Nephron progenitor cell (in vitro differentiated cells): ENCODE measurements around the gene OTOP2.

Source experiments
- DNase-seq: peaks from one replicate; pipeline ENCODE4 v3.0.0; 2021
- H3K27ac Mint-ChIP-seq: 2 replicates; pipeline ENCODE4 v1.8.0; 2021; ENCODE audit warnings: mild to moderate bottlenecking, moderate library complexity, mixed read lengths
- H3K27me3 Mint-ChIP-seq: 2 replicates; pipeline ENCODE4 v1.8.0; 2021; ENCODE audit warnings: mild to moderate bottlenecking, low read depth, mixed read lengths; ENCODE audit not compliant: poor library complexity
- H3K36me3 Mint-ChIP-seq: 2 replicates; pipeline ENCODE4 v1.8.0; 2021; ENCODE audit warnings: low read depth, mixed read lengths
- H3K4me1 Mint-ChIP-seq: 2 replicates; pipeline ENCODE4 v1.8.0; 2021; ENCODE audit warnings: mixed read lengths
- H3K4me3 Mint-ChIP-seq: 2 replicates; pipeline ENCODE4 v1.8.0; 2021; ENCODE audit warnings: mild to moderate bottlenecking, moderate library complexity, mixed read lengths
- H3K9me3 Mint-ChIP-seq: 2 replicates; pipeline ENCODE4 v1.8.0; 2021; ENCODE audit warnings: mild to moderate bottlenecking, moderate library complexity, mixed read lengths
- TF ChIP-seq, protein P1 (sequence below): fragments of 200-600 bp; sonication (generic); IDR thresholded peaks from 2 replicates; pipeline ENCODE4 v1.5.0; 2021; ENCODE audit warnings: antibody characterized with exemption

Gene OTOP2

DNA sequence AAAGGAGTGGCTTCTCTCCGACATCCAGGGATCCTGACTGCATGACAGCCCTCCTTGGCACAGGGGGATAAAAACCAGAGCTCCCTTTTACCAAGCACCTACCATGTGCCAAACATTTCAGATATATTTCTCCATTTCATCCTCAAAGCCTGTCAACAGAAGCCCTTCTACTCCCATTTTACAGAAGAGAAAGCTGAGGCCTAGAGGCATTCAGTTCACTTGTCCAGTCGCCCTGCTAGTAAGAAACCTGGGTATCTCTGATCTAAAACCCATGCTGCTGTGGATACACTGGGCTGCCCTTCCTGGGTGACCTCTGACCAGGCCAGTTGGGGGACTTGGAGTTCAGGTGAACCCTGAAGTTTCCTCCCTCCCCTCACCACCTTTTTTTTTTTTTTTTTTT, 45.4 kb upstream of the OTOP2 start:
- no peaks in the 10 kb centered on the region for H3K9me3 Mint-ChIP-seq
- no peak overlapping the region for H3K27ac Mint-ChIP-seq
- DNase-seq: no peak
- TF ChIP-seq, protein P1, sequence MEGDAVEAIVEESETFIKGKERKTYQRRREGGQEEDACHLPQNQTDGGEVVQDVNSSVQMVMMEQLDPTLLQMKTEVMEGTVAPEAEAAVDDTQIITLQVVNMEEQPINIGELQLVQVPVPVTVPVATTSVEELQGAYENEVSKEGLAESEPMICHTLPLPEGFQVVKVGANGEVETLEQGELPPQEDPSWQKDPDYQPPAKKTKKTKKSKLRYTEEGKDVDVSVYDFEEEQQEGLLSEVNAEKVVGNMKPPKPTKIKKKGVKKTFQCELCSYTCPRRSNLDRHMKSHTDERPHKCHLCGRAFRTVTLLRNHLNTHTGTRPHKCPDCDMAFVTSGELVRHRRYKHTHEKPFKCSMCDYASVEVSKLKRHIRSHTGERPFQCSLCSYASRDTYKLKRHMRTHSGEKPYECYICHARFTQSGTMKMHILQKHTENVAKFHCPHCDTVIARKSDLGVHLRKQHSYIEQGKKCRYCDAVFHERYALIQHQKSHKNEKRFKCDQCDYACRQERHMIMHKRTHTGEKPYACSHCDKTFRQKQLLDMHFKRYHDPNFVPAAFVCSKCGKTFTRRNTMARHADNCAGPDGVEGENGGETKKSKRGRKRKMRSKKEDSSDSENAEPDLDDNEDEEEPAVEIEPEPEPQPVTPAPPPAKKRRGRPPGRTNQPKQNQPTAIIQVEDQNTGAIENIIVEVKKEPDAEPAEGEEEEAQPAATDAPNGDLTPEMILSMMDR: no peak
- peaks cover 46% of the 10 kb centered on the region for H3K4me1 Mint-ChIP-seq
- no peaks in the 10 kb centered on the region for H3K36me3 Mint-ChIP-seq
- H3K4me3 Mint-ChIP-seq: no peak overlapping the region
- H3K27me3 Mint-ChIP-seq: peaks cover 29% of the 10 kb centered on the region

DNA sequence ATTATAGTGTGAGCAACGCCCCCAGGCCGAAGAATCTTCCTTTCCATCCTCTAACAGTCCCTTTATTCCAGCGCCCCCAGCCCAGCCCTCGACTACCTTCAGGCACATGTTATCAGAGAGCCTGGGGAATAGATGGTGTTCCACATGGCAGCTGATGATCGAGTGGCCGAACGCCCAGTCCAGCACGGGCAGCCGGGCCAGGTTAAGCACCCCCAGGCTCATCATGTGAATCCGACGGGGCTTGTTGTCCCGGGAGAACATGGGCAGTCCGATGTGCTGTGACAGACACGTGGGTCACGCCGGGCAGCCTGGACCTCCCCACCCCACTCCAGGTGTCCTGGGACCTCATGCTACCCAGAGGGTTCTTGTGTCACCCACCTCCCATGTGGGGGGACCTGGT, 44.8 kb upstream of the OTOP2 start:
- Mint-ChIP-seq H3K4me3 (no peak overlapping the region), H3K4me1 (peaks cover 41% of the 10 kb centered on the region), H3K9me3 (no peaks in the 10 kb centered on the region), H3K36me3 (no peaks in the 10 kb centered on the region), H3K27ac (peak overlapping the region; percentile 58), H3K27me3 (peaks cover 31% of the 10 kb centered on the region)
- TF ChIP-seq, protein P1: no peak
- no peak for DNase-seq

DNA sequence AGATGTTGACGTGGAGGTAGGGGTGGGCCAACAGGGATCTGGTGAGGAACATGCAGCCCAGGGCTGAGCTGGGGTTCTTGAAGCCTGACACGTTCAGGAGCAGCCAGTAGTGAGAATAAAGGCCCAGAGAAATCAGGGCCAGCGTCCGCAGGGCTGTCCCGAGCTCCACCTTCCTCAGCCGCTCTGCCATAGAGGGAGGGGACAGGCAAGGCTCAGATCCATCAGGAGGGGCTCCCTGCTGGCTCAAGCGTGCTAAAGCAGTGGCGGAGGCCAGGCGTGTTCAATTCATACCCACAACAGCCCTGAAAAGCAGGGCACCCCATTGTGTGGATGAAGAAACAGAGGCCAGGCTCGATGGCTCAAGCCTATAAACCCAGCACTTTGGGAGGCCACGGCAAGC, 43.0 kb upstream of the OTOP2 start:
- Mint-ChIP-seq H3K36me3 (no peaks in the 10 kb centered on the region), H3K4me1 (peaks cover 28% of the 10 kb centered on the region), H3K4me3 (no peak overlapping the region), H3K27ac (no peak overlapping the region), H3K9me3 (no peaks in the 10 kb centered on the region), H3K27me3 (peaks cover 42% of the 10 kb centered on the region)
- TF ChIP-seq, protein P1: no peak
- DNase-seq: no peak

DNA sequence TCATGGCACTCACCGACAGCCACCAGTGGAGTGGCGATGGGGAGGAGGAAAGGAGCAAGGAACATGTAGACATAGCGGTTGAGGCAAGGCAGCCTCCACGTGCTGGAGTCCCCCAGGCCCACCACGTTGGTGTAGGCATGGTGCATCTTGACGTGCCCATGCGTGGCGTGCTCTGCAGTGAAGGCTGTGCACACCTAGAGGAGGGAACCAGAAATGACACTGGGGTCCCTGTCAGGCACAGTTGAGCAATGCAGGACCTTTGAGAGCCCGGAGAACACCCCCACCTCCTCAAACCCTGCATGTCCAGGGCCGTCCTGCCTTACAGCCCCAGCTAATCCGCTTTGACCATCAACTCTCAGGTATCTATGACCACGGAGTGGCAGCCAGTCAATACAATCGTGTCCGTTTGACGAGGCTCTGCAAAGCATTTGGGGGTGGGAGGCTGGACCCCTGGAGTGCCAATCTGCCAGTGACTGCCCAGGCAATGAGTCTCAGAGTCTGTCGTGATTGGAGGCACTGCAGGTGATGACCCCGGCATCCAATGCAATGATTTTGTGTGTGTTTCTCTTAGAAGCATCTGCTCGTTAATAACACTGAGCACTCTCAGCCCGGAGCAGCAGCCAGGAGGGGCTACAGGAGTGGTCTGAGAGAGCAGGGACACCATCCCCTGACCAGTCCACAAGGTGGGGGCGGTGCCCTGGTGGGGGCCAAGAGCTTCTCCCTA, 41.4 kb upstream of the OTOP2 start:
- Mint-ChIP-seq H3K9me3 (no peaks in the 10 kb centered on the region), H3K27ac (no peak overlapping the region), H3K4me3 (no peak overlapping the region), H3K36me3 (no peaks in the 10 kb centered on the region), H3K27me3 (peaks cover 55% of the 10 kb centered on the region), H3K4me1 (peaks cover 12% of the 10 kb centered on the region)
- TF ChIP-seq, protein P1: no peak
- DNase-seq: no peak

DNA sequence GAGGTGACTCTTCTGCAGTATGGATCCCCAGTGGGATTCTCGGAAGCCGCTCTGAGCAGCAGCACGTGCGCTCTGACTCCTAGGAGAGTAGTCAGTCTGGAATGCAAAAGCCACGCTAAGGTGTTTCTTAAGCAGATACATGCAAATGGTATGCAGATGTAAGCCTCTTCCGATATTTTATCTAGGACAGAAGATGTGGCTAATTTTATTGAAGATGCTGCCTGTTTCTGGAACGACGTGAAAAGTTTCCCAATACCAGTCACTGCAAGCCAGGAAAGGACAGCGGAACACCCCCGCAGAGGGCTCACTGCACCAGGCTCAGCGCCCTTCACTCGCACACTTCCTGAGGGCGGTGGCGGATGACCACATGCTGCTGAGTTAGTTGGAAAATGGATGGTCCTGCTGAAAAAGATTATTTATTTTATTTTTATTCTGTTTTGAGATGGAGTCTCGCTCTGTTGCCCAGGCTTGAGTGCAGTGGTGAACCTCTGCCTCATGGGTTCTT, 40.8 kb upstream of the OTOP2 start:
- H3K9me3 Mint-ChIP-seq: no peaks in the 10 kb centered on the region
- H3K27me3 Mint-ChIP-seq: peaks cover 56% of the 10 kb centered on the region
- TF ChIP-seq, protein P1: no peak

DNA sequence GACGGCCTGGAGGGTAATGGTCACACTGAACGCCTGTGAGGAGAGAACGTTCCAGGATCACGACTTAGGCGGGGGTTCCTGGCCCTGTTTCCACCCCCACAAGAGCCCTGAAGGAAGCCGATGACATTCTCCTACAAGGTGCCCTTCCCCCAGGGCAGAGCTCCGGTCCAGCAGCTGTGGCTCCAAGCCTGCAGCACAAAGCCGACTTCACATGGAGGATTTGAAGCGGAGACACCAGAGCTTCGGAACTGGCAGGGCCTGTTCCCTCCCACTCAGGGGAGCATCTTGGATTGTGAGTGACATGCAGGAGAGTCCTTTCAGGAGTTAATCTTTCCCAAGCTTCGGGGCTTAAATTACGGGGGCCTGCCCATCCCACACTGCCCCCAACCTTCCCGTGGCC, 35.6 kb upstream of the OTOP2 start:
- no peaks in the 10 kb centered on the region for H3K9me3 Mint-ChIP-seq
- peaks cover 83% of the 10 kb centered on the region for H3K27me3 Mint-ChIP-seq
- no peak for DNase-seq
- H3K4me1 Mint-ChIP-seq: peaks cover 18% of the 10 kb centered on the region
- H3K27ac Mint-ChIP-seq: no peak overlapping the region
- no peaks in the 10 kb centered on the region for H3K36me3 Mint-ChIP-seq
- TF ChIP-seq, protein P1: no peak
- H3K4me3 Mint-ChIP-seq: no peak overlapping the region

More for the DNA sequence above, 40.8 kb upstream of the OTOP2 start:
- H3K36me3 Mint-ChIP-seq: no peaks in the 10 kb centered on the region
- H3K27ac Mint-ChIP-seq: no peak overlapping the region
- no peak overlapping the region for H3K4me3 Mint-ChIP-seq
- DNase-seq: no peak
- peaks cover 11% of the 10 kb centered on the region for H3K4me1 Mint-ChIP-seq
